Neural progenitor cell (in vitro differentiated cells): ENCODE measurements around the gene HBD.

Experiments used
- CTCF ChIP-seq: fragments of 200-600 bp; sonication (generic); IDR thresholded peaks from 2 replicates; pipeline ENCODE4 v1.5.1; 2017; ENCODE audit warnings: antibody characterized with exemption, mild to moderate bottlenecking
- EZH2phosphoT487 ChIP-seq: fragments of 200-600 bp; sonication (generic); IDR thresholded peaks from 2 replicates; pipeline ENCODE4 v1.6.1; 2017; ENCODE audit warnings: antibody characterized with exemption

- TF ChIP-seq CTCF, result no peak
- no peak for TF ChIP-seq EZH2phosphoT487
These were observed 4.9 kb downstream of the HBD start for GRCh38 chr11:5229356-5229755.
